Head of caudate nucleus (tissue), 42 donors: Measurements from ENCODE around the gene SEC22C.
"Not testable (repeated sequence)": the region's sequence is repeated elsewhere in the genome, so short reads cannot be mapped to it uniquely, and the experiment has no call there.

Experiments used
- DNase-seq, 42 donors: peaks; one replicate each; pipeline versions ENCODE4 v3.0.0 to v3.0.0-alpha.2; 2020 to 2021; ENCODE audit warnings: mixed read lengths in 7 of 42
- intact Hi-C: fragments of 100-400 bp; cut with DNase I; formaldehyde crosslinking; loops from one replicate; pipeline ENCODE4 v1.15.0; 2022

Gene SEC22C

DNA sequence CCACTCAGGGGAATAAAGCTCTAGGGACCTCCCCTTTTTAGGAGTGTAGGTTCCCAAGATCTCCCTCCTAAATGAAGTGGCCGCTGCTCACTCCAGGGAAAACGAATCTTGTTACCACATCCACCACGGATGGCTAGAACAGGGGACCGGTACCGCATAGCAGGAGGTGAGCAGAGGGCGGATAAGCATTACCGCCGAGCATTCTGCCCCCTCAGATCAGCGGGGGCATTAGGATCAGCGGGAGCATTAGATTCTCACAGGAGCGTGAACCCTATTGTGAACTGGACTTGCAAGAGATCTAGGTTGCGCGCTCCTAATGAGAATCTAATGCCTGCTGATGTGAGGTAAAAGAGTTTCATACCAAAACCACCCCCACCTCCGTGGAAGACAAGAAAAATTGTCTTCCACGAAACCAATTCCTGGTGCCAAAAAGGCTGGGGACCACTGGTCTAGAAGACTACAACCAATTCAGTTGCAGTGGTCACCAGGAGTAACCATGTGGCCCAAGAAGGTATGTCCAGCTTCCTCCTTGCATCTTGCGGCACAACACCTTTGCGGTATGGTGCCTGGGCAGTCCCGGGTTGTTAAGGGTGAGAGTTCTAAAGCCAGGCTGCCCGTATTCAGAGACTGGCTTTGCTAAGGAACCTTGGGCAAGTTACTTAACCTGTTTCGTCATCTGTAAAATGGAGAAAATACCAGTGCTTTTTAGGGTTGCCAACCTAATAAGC lies 7.8 kb upstream of the SEC22C start:
- DNase-seq = no peak
- intact Hi-C loops = no loop called here

GRCh38 chr3:42588625-42589024 lies 6.9 kb upstream of the SEC22C start:
- intact Hi-C loops = no loop called here

GRCh38 chr3:42582474-42583070 lies 805 bp upstream of the SEC22C start:
- DNase-seq = no peak
- intact Hi-C loops = loop anchor here (5.0 kb wide), 1 partner anchor 165 kb away; no protein-coding TSS in a partner anchor

More at GRCh38 chr3:42588625-42589024, 6.9 kb upstream of the SEC22C start:
- no peak for DNase-seq

DNA sequence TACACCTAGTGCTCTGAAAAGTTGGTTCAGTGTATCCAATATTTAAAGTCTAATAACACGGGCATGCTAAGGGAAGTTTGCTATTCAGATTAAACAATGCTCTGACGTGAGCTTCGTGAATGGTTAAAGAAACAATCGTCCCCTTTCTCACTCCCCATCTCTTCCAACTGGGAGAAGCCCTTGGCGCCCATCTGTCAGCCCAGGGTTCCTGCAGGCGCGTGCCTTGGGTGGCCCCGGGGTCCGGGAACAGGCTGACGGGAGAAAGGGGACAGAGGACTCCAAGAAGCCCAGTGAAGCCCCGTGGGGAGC lies 413 bp downstream of the SEC22C start:
- DNase-seq = peak in 6 of 42 donors; percentile 17 to 60 (median 32)
- intact Hi-C loops = loop anchor here (5.0 kb wide), 1 partner anchor 166 kb away; no protein-coding TSS in a partner anchor

GRCh38 chr3:42579346-42579745 lies 2.4 kb downstream of the SEC22C start:
- intact Hi-C loops, DNase-seq: not testable (repeated sequence)

DNA sequence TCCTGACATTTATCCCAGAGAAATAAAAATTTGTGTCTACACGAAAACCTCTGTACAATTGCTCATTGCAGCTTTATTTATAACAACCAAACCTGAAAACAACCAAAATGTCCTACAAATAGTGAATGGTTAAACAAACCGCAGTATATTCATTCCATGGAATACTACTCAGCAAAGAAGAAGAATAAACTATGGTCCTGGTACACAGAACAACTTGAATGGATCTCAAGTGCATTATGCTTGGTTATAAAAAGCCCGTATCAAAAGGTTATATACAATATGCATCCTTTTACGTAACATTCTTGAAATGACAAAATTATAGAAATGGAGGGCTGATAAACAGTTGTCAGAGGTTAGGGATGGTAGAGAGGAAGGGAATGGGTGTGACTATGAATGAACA lies 3.7 kb downstream of the SEC22C start:
- no peak for DNase-seq
- intact Hi-C loops = no loop called here

- intact Hi-C loops = no loop called here
- DNase-seq = no peak
These were observed 6.5 kb downstream of the SEC22C start for GRCh38 chr3:42575137-42575741.

DNA sequence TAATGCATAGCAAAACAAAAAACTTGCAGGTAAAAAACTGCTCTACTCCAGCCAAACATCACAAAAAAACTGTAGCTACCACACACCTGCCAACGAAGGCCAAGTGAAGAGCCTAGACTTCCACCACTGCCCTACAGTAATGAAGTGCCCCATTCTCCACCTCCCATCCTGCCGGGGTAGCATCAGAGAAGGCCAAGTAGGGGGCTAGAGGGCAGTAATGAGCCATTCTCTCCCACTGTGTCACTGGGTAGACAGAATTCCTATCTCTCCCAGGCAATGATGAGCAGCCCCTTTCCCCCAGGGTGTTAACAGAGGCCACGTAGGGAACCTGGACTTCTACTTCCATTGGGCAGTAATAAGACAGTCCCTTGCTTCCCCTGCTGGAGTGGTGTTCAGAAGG lies 9.5 kb downstream of the SEC22C start:
- DNase-seq = peak in 37 of 42 donors; percentile 16 to 84 (median 61)

GRCh38 chr3:42569593-42570142 lies 12.1 kb downstream of the SEC22C start:
- DNase-seq = peak in 1 of 42 donors; percentile 16
- intact Hi-C loops = no loop called here

More for the DNA sequence above, 9.5 kb downstream of the SEC22C start:
- intact Hi-C loops = no loop called here

GRCh38 chr3:42562047-42562907 lies 19.5 kb downstream of the SEC22C start:
- intact Hi-C loops = no loop called here
- DNase-seq = peak in 9 of 42 donors; percentile 14 to 41 (median 25)

- peak in 2 of 42 donors; percentile 26 to 29 for DNase-seq
- intact Hi-C loops = no loop called here
These were observed 23.9 kb downstream of the SEC22C start for GRCh38 chr3:42557854-42558253.

GRCh38 chr3:42556817-42557216 lies 24.9 kb downstream of the SEC22C start:
- DNase-seq = peak in 25 of 42 donors; percentile 16 to 72 (median 45)
- intact Hi-C loops = not testable (repeated sequence)

- peak in 2 of 42 donors; percentile 3 to 31 for DNase-seq
These were observed 25.6 kb downstream of the SEC22C start for GRCh38 chr3:42556089-42556632.

DNA sequence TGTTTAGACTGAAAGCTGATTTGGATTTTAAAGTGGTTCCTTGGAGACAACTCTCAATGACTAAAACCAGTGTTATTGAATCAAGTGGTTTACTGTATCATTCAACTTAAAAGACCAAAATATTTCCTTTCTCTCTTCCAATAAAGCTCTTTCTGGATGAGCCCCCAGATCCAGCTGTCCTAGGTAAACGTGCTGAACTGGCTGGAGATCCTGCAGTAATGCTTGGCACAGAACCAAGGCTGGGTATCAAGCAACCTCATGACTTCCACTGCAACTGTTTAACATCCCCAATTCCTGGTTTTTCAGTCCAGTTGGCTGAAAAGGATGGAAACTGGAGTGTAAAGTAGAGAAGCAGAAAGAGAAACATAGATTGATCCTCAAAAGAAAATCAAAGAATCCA lies 28.9 kb downstream of the SEC22C start:
- intact Hi-C loops = no loop called here
- DNase-seq = peak in 2 of 42 donors; percentile 35 to 41

More at GRCh38 chr3:42556089-42556632, 25.6 kb downstream of the SEC22C start:
- intact Hi-C loops = no loop called here

- intact Hi-C loops = no loop called here
These were observed 31.5 kb downstream of the SEC22C start for GRCh38 chr3:42550250-42550649.

DNA sequence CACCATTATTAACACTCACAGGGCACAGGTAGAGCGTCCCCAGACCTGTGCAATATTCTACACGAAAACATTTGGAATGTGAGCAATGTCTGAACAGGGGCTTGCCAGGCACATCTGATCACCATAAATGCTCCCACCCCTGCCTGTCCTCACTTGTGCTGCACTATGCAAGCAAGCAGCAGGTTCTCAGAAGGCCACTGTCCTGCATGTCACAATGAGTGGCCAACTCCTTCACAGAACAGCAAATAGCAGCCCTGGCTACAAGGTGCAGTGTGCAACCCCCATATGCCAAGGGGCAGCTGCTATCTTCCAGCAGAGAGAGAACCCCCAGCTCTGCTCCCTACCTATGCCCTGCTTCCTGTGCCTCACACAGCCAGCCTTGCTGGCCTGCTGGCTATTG lies 32.6 kb downstream of the SEC22C start:
- intact Hi-C loops = no loop called here

More at GRCh38 chr3:42550250-42550649, 31.5 kb downstream of the SEC22C start:
- DNase-seq = no peak

DNA sequence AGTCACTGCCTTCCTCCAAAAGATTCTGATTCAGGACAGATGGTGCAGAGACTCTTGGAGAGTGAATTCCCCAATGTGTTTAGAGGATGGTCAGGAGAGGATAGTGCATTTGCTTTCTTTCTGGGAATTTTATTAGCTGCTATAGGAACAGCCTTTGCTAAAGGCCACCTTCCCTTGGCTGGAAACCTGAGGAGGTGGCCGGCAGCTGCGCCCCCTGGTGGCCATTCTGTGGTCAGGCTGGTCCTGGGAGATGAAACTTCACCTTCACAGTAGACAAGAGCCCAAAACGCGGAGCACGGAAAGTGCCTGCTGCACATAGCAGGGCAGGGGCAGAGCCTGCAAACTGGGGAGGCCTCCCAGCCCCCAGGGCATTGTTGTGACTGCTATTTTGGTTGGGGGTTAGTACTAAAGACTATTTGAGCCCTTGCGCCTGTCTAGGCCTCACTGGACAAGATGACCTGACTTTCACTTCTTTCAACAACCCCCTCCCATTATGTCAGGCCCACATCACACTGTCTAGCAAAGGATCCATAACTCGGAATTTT lies 34.3 kb downstream of the SEC22C start:
- intact Hi-C loops = no loop called here
- peak; percentile 32 to 90 (median 75) for DNase-seq

More for the DNA sequence above, 32.6 kb downstream of the SEC22C start:
- no peak for DNase-seq

DNA sequence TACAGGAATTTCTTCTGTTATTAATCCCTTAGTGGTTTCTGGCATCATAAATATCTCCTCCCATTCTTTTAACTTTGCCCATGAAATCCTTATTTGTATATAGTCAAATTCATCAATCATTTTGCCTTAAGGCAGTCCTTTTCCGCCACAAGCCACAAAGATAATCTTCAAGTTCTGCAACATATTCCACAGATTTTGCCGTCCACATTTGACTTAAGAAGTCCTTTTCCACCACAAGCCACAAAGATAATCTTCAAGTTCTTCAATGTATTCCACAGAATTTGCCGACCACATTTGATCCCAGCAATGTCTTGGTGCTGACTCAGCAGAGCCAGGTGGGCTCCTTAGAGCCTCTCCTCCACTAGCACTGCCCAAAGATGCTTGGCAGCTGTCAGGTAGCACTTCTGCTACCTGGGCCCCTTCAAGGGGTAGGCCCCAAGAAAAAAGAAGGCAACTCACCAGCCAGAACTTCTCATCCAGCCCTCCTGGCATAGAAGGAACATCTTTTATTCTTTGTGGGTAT lies 35.0 kb downstream of the SEC22C start:
- intact Hi-C loops = no loop called here
- DNase-seq = peak in 1 of 42 donors; percentile 26
